Stimulated activated naive CD8-positive, alpha-beta T cell treated with anti-CD3 and anti-CD28 coated beads, Interleukin-15, Interleukin-2, amounts not matched to agents 100 ng/mL and 50 ng/mL, for 24 hours (primary cell): ENCODE results near the gene XG.

Experiments
- H3K27ac Mint-ChIP-seq: one replicate; pipeline ENCODE4 v1.8.0; 2021; ENCODE audit warnings: mild to moderate bottlenecking, mixed read lengths
- H3K27me3 Mint-ChIP-seq: one replicate; pipeline ENCODE4 v1.8.0; 2021; ENCODE audit warnings: mixed read lengths
- H3K36me3 Mint-ChIP-seq: one replicate; pipeline ENCODE4 v1.8.0; 2021; ENCODE audit warnings: low read depth, mixed read lengths
- H3K4me1 Mint-ChIP-seq: one replicate; pipeline ENCODE4 v1.8.0; 2021; ENCODE audit warnings: low read depth, mixed read lengths
- H3K4me3 Mint-ChIP-seq: one replicate; pipeline ENCODE4 v1.8.0; 2021; ENCODE audit warnings: mild to moderate bottlenecking, mixed read lengths
- H3K9me3 Mint-ChIP-seq: one replicate; pipeline ENCODE4 v1.8.0; 2021; ENCODE audit warnings: mixed read lengths

The XG gene

GRCh38 chrX:2840961-2841360 lies 89.1 kb downstream of the XG start:
- H3K27me3 Mint-ChIP-seq = peaks cover 3% of the 10 kb centered on the region
- H3K36me3 Mint-ChIP-seq = no peaks in the 10 kb centered on the region
- H3K4me1 Mint-ChIP-seq = no peaks in the 10 kb centered on the region
- no peak overlapping the region for H3K4me3 Mint-ChIP-seq
- H3K9me3 Mint-ChIP-seq = no peaks in the 10 kb centered on the region
- no peak overlapping the region for H3K27ac Mint-ChIP-seq

- Mint-ChIP-seq H3K27ac (no peak overlapping the region), H3K4me3 (no peak overlapping the region), H3K4me1 (no peaks in the 10 kb centered on the region), H3K9me3 (no peaks in the 10 kb centered on the region), H3K36me3 (no peaks in the 10 kb centered on the region), H3K27me3 (peaks cover 3% of the 10 kb centered on the region)
Observed at GRCh38 chrX:2841537-2841936, 89.7 kb downstream of the XG start.

GRCh38 chrX:2846992-2847391 lies 95.2 kb downstream of the XG start:
- no peak overlapping the region for H3K27ac Mint-ChIP-seq
- H3K36me3 Mint-ChIP-seq = no peaks in the 10 kb centered on the region
- no peaks in the 10 kb centered on the region for H3K27me3 Mint-ChIP-seq
- no peaks in the 10 kb centered on the region for H3K4me1 Mint-ChIP-seq
- H3K9me3 Mint-ChIP-seq = no peaks in the 10 kb centered on the region
- H3K4me3 Mint-ChIP-seq = no peak overlapping the region

DNA sequence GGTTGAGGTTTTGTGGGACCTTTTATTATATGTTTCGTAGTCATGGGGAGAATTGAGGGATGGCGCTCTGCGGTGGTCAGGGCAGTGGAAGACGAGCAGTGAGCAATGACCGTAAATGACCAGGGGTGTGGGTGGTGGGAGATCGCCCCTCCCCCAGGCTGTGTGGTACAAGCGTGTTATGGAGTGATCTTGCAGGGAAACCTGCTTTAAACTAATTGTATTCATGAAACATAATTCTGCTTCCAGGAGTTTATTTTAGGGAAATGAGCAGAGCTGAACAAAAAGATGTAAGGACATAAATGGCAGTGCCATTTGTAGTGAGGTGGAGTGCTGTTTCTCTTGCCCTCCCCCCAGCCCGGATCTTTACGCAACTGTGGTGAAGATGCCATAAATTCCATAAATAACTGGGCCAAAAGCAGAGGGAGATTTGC lies 97.0 kb downstream of the XG start:
- no peaks in the 10 kb centered on the region for H3K9me3 Mint-ChIP-seq

GRCh38 chrX:2854918-2855317 lies 103.1 kb downstream of the XG start:
- Mint-ChIP-seq H3K4me1 (no peaks in the 10 kb centered on the region), H3K27me3 (no peaks in the 10 kb centered on the region), H3K36me3 (no peaks in the 10 kb centered on the region), H3K27ac (no peak overlapping the region), H3K4me3 (no peak overlapping the region), H3K9me3 (no peaks in the 10 kb centered on the region)

More for the DNA sequence above, 97.0 kb downstream of the XG start:
- no peak overlapping the region for H3K27ac Mint-ChIP-seq
- no peaks in the 10 kb centered on the region for H3K27me3 Mint-ChIP-seq
- H3K36me3 Mint-ChIP-seq = no peaks in the 10 kb centered on the region
- H3K4me3 Mint-ChIP-seq = no peak overlapping the region
- no peaks in the 10 kb centered on the region for H3K4me1 Mint-ChIP-seq

GRCh38 chrX:2855761-2856160 lies 103.9 kb downstream of the XG start:
- no peaks in the 10 kb centered on the region for H3K27me3 Mint-ChIP-seq
- no peaks in the 10 kb centered on the region for H3K9me3 Mint-ChIP-seq
- no peaks in the 10 kb centered on the region for H3K4me1 Mint-ChIP-seq

GRCh38 chrX:2857566-2857965 lies 105.7 kb downstream of the XG start:
- no peaks in the 10 kb centered on the region for H3K36me3 Mint-ChIP-seq

More at GRCh38 chrX:2855761-2856160, 103.9 kb downstream of the XG start:
- no peak overlapping the region for H3K4me3 Mint-ChIP-seq
- H3K36me3 Mint-ChIP-seq = no peaks in the 10 kb centered on the region
- H3K27ac Mint-ChIP-seq = no peak overlapping the region

DNA sequence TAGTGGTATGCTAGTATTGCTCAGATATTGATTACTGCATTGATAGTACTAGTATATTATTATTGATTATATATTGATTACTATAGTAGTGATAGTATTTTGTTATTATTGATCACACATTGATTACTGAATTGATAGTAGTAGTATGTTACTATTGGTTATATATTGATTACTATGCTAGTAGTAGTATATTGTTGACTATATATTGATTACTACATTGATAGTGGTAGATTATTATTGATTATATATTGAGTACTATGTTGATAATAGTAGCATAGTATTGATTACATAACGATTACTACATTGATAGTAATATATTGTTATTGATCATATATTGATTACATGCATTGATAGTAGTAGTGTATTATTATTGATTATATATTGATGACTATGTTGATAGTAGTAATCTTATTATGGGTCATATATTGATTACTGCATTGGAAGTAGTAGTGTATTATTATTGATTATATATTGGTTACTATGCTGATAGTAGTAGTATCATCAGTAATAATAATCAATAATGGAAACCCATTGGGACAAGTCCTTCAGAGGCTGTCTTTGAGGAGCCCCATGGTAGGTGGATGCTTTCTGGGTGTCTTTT lies 107.5 kb downstream of the XG start:
- Mint-ChIP-seq H3K4me3 (no peak overlapping the region), H3K9me3 (no peaks in the 10 kb centered on the region), H3K27me3 (no peaks in the 10 kb centered on the region), H3K36me3 (no peaks in the 10 kb centered on the region), H3K27ac (no peak overlapping the region), H3K4me1 (no peaks in the 10 kb centered on the region)

More at GRCh38 chrX:2857566-2857965, 105.7 kb downstream of the XG start:
- Mint-ChIP-seq H3K27ac (no peak overlapping the region), H3K27me3 (no peaks in the 10 kb centered on the region), H3K9me3 (no peaks in the 10 kb centered on the region), H3K4me1 (no peaks in the 10 kb centered on the region), H3K4me3 (no peak overlapping the region)

DNA sequence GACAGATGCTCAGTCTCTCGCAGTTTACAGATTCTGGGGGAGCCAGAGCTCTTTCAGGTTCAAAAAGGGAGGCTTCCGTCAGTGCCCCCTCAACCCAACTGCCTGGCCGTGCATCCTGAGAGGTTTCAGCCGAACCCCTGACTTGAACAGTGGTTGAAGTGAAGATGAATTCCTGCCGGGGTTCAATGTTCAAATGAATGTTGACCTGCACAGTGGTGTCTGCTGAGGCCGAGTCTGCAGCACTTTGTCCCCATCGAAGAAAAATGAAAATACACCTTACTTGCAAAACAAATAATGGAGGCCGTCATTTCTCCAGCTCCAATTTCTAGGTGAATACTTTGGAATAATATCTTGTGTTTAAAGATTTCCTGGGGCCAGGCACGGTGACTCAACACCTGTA lies 110.6 kb downstream of the XG start:
- Mint-ChIP-seq H3K9me3 (no peaks in the 10 kb centered on the region), H3K4me1 (no peaks in the 10 kb centered on the region), H3K27me3 (no peaks in the 10 kb centered on the region), H3K4me3 (no peak overlapping the region), H3K36me3 (no peaks in the 10 kb centered on the region), H3K27ac (no peak overlapping the region)

- H3K36me3 Mint-ChIP-seq = no peaks in the 10 kb centered on the region
- H3K27me3 Mint-ChIP-seq = no peaks in the 10 kb centered on the region
- no peak overlapping the region for H3K27ac Mint-ChIP-seq
- no peak overlapping the region for H3K4me3 Mint-ChIP-seq
- H3K9me3 Mint-ChIP-seq = no peaks in the 10 kb centered on the region
- H3K4me1 Mint-ChIP-seq = no peaks in the 10 kb centered on the region
Observed at GRCh38 chrX:2863646-2864045, 111.8 kb downstream of the XG start.
